LNCAP (cell line): ENCODE measurements around the gene MAP1A.

Experiments
- CTCF ChIP-seq: fragments of 450-650 bp; IDR thresholded peaks from 2 replicates; pipeline ENCODE4 v1.5.1; 2017; ENCODE audit warnings: mild to moderate bottlenecking

MAP1A gene

GRCh38 chr15:43505738-43506137 lies 11.7 kb upstream of the MAP1A start:
- TF ChIP-seq CTCF = no peak

GRCh38 chr15:43508421-43508820 lies 9.0 kb upstream of the MAP1A start:
- TF ChIP-seq CTCF = no peak

- no peak for TF ChIP-seq CTCF
Observed at GRCh38 chr15:43508991-43509659, 8.3 kb upstream of the MAP1A start.

- TF ChIP-seq CTCF = no peak
Observed at GRCh38 chr15:43509660-43510199, 7.7 kb upstream of the MAP1A start.

GRCh38 chr15:43510200-43511011 lies 7.0 kb upstream of the MAP1A start:
- TF ChIP-seq CTCF = no peak

GRCh38 chr15:43511012-43511885 lies 6.2 kb upstream of the MAP1A start:
- peak; percentile 39; the same call in 1 of the 2 replicates for TF ChIP-seq CTCF

- TF ChIP-seq CTCF = no peak
Observed at GRCh38 chr15:43513550-43513949, 3.9 kb upstream of the MAP1A start.
